ENCODE data around the gene TANGO2. TPM values are rescaled to one million over a fixed set of nuclear protein-coding genes. Genes with fewer than 3 reads are reported as not detected.

Gene TANGO2
- total RNA-seq, 1 experiment from 2014 or later: 14.6 TPM

GRCh38 chr22:20090730-20091240, 69.9 kb downstream of the TANGO2 start:
- H3K4me1 Mint-ChIP-seq: no peaks in the 10 kb centered on the region
- no peaks in the 10 kb centered on the region for H4K20me1 ChIP-seq (ENCODE audit: control insufficient read depth, insufficient read depth, insufficient read length)
- H3K27ac Mint-ChIP-seq: no peak overlapping the region

More at GRCh38 chr22:20090730-20091240, 69.9 kb downstream of the TANGO2 start:
- Mint-ChIP-seq H3K9me3 (no peaks in the 10 kb centered on the region), H3K27me3 (ENCODE audit: low read depth) (no peaks in the 10 kb centered on the region; the same call in 1 of the 2 replicates), H3K36me3 (ENCODE audit: insufficient read depth in 1 of 3, low read depth in 3 of 3) (peaks cover 81 to 100% (median 100%) of the 10 kb centered on the region in 3 experiments), H3K4me3 (no peak overlapping the region)
- Histone ChIP-seq H3K18ac (ENCODE audit: insufficient read length, low read depth, low read length) (no peak overlapping the region), H2BK20ac (ENCODE audit: low read depth, low read length, poor library complexity, severe bottlenecking) (no peak overlapping the region), H3K4me2 (ENCODE audit: insufficient read depth, insufficient read length, low read length) (no peak overlapping the region), H3K9ac (ENCODE audit: extremely low read depth, insufficient read length, low read length) (no peak overlapping the region), H3K56ac (ENCODE audit: insufficient read length, low read depth, low read length) (no peak overlapping the region), H3K23ac (ENCODE audit: insufficient read length, low read depth, low read length) (no peak overlapping the region), H3K27me3 (ENCODE audit: insufficient read depth, low read length) (no peaks in the 10 kb centered on the region), H3K79me1 (ENCODE audit: insufficient read depth, low read depth, low read length, poor library complexity, severe bottlenecking) (peaks cover 10% of the 10 kb centered on the region), H3K4ac (ENCODE audit: low read depth, low read length) (no peak overlapping the region), H2AFZ (ENCODE audit: low read length) (no peak overlapping the region), H3K4me1 (ENCODE audit: insufficient read depth, low read length) (no peaks in the 10 kb centered on the region), H4K5ac (ENCODE audit: insufficient read length, low read depth, low read length) (no peak overlapping the region), H2BK120ac (ENCODE audit: low read depth, low read length, poor library complexity, severe bottlenecking) (no peak overlapping the region), H3K14ac (ENCODE audit: insufficient read depth, low read length) (no peak overlapping the region), H3K23me2 (ENCODE audit: insufficient read length, low read depth, low read length, poor library complexity, severe bottlenecking) (no peaks in the 10 kb centered on the region), H2BK15ac (ENCODE audit: low read depth, low read length) (no peak overlapping the region), H2BK5ac (ENCODE audit: insufficient read length, low read length) (no peak overlapping the region), H4K91ac (ENCODE audit: insufficient read length, low read depth, low read length) (no peak overlapping the region), H4K8ac (replicated peaks; ENCODE audit: insufficient read length, low read depth, low read length) (no peak overlapping the region), H3K9me3 (ENCODE audit: control insufficient read depth, low read depth, low read length) (no peaks in the 10 kb centered on the region), H3K27ac (ENCODE audit: insufficient read length, low read depth, low read length) (no peak overlapping the region), H2BK12ac (ENCODE audit: insufficient read length, low read depth, low read length) (no peak overlapping the region), H3K79me2 (ENCODE audit: insufficient read depth, low read length) (peaks cover 3% of the 10 kb centered on the region; the same call in 1 of the 2 replicates), H2AK5ac (ENCODE audit: insufficient read length, low read length) (no peak overlapping the region), H3T11ph (ENCODE audit: low read length) (no peak overlapping the region)
- no peak for TF ChIP-seq CTCF (conservative IDR thresholded peaks at IDR 0.05)
- no CpG with 5 or more reads among the region's 9 CpGs for WGBS (ENCODE audit: extremely low coverage, insufficient read length, low lambda C conversion rate)
- no peak for DNase-seq
